Stimulated activated naive B cell treated with anti-CD40 and anti-IgM and Interleukin-4, amounts not matched to agents 10 μg/mL and 1 μg/mL and 100 μg/mL, for 72 hours (primary cell): Measurements from ENCODE around the gene JDP2.

Source experiments
- ATAC-seq, 2 donors: fragments of 150-1000 bp; cut with Tn5 transposase; replicated peaks; 2 replicates each; pipeline ENCODE4 v1.10.0; 2021; ENCODE audit warnings: moderate library complexity in 1 of 2
- DNase-seq: peaks from one replicate; pipeline ENCODE4 v3.0.0; 2021
- H3K27ac Mint-ChIP-seq: one replicate; pipeline ENCODE4 v1.8.0; 2022; ENCODE audit warnings: mild to moderate bottlenecking, mixed read lengths
- H3K27me3 Mint-ChIP-seq, 2 donors: one replicate each; pipeline ENCODE4 v1.8.0; 2022; ENCODE audit warnings: mixed read lengths in 2 of 2
- H3K36me3 Mint-ChIP-seq, 2 donors: one replicate each; pipeline ENCODE4 v1.8.0; 2022; ENCODE audit warnings: mixed read lengths in 2 of 2, mild to moderate bottlenecking in 1 of 2
- H3K4me1 Mint-ChIP-seq, 2 donors: one replicate each; pipeline ENCODE4 v1.8.0; 2022; ENCODE audit warnings: mixed read lengths in 2 of 2, mild to moderate bottlenecking in 1 of 2
- H3K4me3 Mint-ChIP-seq, 2 donors: one replicate each; pipeline ENCODE4 v1.8.0; 2022; ENCODE audit warnings: mild to moderate bottlenecking in 2 of 2, mixed read lengths in 2 of 2, moderate library complexity in 1 of 2
- H3K9me3 Mint-ChIP-seq, 2 donors: one replicate each; pipeline ENCODE4 v1.8.0; 2022; ENCODE audit warnings: mixed read lengths in 2 of 2, mild to moderate bottlenecking in 1 of 2

The JDP2 gene

DNA sequence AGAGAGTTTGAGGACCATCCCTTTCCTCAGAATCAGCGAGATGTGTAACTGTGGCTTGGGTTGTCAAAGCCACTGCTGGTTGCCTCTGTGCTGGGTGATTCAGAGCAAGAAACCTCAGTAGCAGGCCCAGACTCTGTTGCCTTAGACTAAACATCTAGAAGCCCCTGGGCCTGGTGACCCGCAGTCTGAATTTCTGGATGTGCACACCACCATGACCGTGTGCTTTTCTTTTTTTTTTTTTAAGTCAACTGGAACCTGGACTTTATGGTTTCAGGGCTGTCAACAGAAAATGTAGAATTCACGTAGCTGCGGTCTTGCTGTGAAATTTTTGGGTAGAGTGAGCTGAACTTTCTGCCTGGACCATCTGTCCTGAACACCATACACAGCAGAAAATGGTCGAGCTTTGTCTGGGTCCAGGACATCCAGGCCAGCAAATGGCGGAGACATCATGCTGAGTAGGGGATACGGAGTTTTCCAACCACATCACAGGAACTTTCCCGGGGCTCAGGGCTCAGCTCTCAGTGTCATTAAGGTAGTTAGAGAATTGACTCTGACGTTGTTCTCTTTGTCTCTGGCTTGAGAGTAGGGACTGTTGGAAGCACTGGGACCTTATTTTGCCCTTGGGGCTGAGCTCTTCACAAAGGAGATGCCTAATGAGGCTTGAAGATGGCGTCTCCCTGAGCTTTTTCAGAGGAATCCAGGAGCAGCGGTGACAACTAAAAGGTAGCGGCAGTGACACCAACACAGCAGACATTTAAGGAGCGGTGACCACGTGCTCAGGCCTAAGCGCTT is 71.5 kb downstream of the JDP2 start:
- Mint-ChIP-seq H3K9me3 (peaks cover 0 to 4% of the 10 kb centered on the region in 2 donors), H3K27me3 (no peaks in the 10 kb centered on the region), H3K27ac (peak overlapping the region; percentile 83), H3K4me1 (peaks cover 38 to 50% of the 10 kb centered on the region in 2 donors), H3K36me3 (peaks cover 5% of the 10 kb centered on the region in 2 donors), H3K4me3 (peak overlapping the region; percentile 30 to 63)
- DNase-seq: peak; percentile 65
- peak; percentile 82 to 86 for ATAC-seq

DNA sequence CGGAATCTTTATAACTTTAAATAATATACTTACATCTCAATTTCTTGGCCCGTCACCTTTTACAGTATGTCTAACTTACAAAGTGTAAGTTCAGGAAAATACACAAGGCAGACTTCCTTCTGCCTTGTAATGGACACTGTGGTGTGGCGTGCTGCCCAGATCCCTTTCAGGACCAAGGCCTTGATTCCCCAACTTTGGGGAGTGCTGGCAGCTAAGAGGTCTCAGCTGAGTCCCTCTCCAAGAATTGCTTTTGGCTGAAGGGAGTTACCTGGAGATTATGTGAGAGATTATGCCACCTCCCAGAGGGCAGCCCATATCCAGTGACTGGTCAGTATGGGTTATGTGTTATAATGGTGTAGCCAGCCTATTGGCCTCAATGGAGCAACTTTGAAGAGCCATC is 73.3 kb downstream of the JDP2 start:
- peaks cover 5% of the 10 kb centered on the region in 2 donors for H3K36me3 Mint-ChIP-seq
- H3K27me3 Mint-ChIP-seq: no peaks in the 10 kb centered on the region
- H3K27ac Mint-ChIP-seq: no peak overlapping the region
- H3K4me3 Mint-ChIP-seq: no peak overlapping the region
- H3K4me1 Mint-ChIP-seq: peaks cover 27 to 32% of the 10 kb centered on the region in 2 donors
- DNase-seq (no peak), ATAC-seq (no peak)
- peaks cover 0 to 2% of the 10 kb centered on the region in 2 donors for H3K9me3 Mint-ChIP-seq

DNA sequence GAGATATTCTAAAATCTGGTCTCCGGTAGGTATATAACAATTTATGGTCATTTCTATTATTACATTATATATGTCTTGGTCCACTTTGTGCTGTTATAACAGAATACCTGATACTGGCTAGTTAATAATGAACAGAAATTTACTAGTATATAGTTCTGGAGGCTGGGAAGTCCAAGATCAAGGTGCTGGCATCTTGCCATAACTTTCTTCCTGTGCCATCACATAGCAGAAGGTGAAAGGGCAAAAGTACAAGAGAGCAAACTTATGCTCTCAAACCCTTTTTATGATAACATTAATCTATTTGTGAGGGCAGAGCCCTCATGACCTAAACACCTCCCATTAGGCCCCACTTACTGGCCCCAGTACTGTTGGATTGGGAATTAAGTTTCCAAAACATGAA is 76.6 kb downstream of the JDP2 start:
- peaks cover 0 to 2% of the 10 kb centered on the region in 2 donors for H3K36me3 Mint-ChIP-seq
- DNase-seq: no peak
- H3K4me3 Mint-ChIP-seq: no peak overlapping the region
- no peak for ATAC-seq
- no peaks in the 10 kb centered on the region for H3K27me3 Mint-ChIP-seq
- H3K9me3 Mint-ChIP-seq: peaks cover 3 to 4% of the 10 kb centered on the region in 2 donors
- peaks cover 5 to 6% of the 10 kb centered on the region in 2 donors for H3K4me1 Mint-ChIP-seq
- H3K27ac Mint-ChIP-seq: no peak overlapping the region

DNA sequence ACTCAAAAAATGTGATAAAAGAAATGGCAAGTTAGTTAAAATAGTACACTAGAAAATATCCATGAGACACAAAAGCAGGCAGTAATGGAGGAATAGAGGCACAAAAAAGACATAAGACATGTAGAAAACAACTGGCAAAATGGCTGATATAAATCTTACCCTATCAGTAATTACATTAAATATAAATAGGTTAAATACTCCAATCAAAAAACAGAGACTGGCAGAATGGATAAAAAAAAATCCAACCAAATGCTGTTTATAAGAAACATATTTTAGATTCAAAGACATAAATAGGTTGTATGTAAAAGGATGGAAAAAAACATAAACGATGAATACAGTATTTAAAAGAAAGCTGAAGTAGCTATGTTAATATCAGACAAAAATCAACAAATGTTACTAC is 79.1 kb downstream of the JDP2 start:
- Mint-ChIP-seq H3K9me3 (peaks cover 8 to 9% of the 10 kb centered on the region in 2 donors), H3K4me1 (peaks cover 7 to 18% of the 10 kb centered on the region in 2 donors), H3K4me3 (no peak overlapping the region), H3K27ac (no peak overlapping the region), H3K36me3 (peaks cover 2% of the 10 kb centered on the region in 2 donors), H3K27me3 (no peaks in the 10 kb centered on the region)
- DNase-seq: no peak
- no peak for ATAC-seq

DNA sequence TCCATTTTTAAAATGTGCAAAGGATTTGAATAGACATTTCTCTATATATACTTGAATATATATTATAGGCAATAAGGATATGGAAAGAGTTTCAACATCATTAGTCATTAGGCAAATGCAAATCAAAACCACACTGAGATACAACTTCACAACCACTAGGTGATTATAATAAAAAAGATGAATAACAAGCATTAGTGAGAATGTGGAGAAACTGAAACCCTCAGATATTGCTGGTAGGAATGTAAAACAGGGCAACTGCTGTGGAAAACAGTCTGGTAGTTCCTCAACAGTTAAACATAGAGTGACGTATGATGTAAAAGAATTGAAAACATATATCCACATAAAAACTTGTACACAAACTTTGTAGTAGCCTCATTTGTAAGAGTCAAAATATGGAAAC is 82.7 kb downstream of the JDP2 start:
- DNase-seq (no peak), ATAC-seq (no peak)
- Mint-ChIP-seq H3K9me3 (peaks cover 11 to 14% of the 10 kb centered on the region in 2 donors), H3K27me3 (no peaks in the 10 kb centered on the region), H3K4me3 (no peak overlapping the region), H3K4me1 (peaks cover 22 to 47% of the 10 kb centered on the region in 2 donors), H3K36me3 (peaks cover 6 to 8% of the 10 kb centered on the region in 2 donors), H3K27ac (peak overlapping the region; percentile 72)

DNA sequence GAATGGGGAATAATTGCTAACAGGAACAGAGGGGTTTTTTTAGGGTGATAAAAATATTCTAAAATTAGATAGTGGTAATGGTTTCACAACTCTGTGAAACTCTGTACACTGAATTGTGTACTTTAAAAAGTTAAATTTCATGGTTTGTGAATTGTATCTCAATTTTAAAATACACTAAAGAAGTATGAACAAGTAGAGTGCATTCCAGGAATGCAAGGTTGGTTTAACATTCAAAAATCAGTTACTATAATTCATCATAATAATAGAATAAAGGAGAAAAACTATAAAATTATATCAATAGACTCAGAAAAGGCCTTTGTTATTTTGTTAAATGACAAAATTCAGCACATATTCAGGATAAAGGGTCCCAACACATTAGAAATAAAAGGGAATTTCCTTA is 83.4 kb downstream of the JDP2 start:
- ATAC-seq (no peak), DNase-seq (no peak)
- H3K27ac Mint-ChIP-seq: peak overlapping the region; percentile 72
- peaks cover 11 to 14% of the 10 kb centered on the region in 2 donors for H3K9me3 Mint-ChIP-seq
- H3K4me3 Mint-ChIP-seq: no peak overlapping the region
- H3K36me3 Mint-ChIP-seq: peaks cover 6 to 8% of the 10 kb centered on the region in 2 donors
- H3K27me3 Mint-ChIP-seq: no peaks in the 10 kb centered on the region
- peaks cover 28 to 54% of the 10 kb centered on the region in 2 donors for H3K4me1 Mint-ChIP-seq

DNA sequence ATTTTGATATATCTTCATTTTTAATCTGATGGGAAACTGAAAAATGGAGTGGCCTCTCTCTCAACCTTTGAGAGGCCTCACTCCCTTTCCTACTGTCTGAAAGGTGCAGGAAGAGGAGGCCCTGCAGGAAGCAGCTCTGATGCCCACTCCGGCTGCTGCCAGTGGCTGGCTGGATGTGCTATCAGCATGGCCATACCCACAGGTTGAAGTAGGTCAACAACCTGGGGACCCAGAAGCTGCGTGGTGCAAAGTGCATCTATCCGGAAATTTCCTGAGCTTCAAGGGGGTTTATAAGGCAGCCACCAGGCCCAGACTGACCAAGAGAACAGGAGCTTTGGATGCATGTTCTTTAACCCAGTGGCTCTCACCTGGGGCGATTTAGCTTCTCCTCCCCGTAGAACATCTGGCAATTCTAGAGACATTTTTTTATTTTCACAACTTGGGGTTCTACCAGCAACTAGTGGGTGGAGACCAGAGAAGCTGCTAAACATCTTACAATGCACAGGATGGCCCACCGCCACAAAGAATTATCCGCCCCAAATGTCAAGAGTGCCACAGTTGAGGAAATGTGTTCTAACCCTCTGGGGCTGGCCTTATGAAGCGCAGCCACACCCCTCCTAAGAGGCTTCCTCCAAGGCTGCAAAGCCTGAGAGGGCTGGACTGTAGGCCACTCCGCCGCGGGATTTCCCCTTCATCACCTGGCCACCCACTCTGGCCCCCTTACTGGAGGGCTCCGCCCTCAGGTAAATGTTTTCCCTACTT is 86.3 kb downstream of the JDP2 start:
- Mint-ChIP-seq H3K27me3 (no peaks in the 10 kb centered on the region), H3K4me1 (peaks cover 38 to 78% of the 10 kb centered on the region in 2 donors), H3K27ac (peak overlapping the region; percentile 99), H3K36me3 (peaks cover 8 to 19% of the 10 kb centered on the region in 2 donors), H3K4me3 (peak overlapping the region; percentile 41 to 80), H3K9me3 (peaks cover 8 to 10% of the 10 kb centered on the region in 2 donors)
- ATAC-seq (peak; percentile 52 to 56), DNase-seq (peak; percentile 74)

DNA sequence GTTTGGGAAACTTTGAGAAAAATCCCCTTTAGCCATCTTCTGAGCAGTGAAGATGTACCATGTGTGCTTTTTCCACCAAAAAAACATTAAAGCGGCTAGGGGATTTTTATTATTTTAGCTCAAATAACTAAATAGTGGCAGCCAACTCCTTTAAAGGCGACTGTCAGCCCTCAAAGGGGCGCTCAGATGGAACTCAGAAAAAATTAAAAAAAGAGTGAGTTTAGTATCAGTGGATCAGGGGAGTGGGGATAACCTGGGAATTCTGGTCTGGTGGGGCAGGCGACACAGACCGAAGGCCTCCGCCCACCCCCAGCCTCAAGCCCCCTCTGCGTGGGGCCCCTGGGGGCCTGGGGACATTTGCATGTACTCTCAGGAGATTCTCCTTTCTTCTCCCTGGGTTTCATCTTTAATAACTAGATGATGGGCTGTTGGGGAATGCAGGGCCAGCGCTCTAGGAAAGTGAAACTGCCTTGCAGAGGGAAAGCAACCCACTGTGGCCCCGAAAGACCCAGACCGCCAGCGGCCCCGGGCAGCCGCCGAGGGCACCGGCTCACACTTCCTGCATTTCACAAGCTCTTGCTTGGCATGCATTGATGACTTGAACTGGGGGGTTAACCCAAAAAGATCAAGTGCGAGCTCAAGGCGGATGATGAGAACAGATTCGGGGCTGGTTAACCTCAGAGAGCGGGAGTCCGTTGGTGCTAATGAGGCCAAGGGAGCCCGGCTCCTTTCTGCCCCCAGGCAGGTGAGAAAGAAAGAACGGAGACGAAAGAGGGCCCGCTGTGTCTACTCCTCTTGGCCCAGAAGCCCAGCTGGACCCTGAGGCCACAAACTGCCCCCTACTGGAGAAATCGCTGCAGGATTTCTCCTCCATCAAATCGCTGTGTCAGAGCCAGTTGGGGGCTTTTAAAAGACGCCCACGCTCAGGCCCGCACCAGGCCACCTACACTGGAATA is 87.1 kb downstream of the JDP2 start:
- DNase-seq: peak; percentile 88
- peak overlapping the region; percentile 74 to 80 for H3K4me3 Mint-ChIP-seq
- peak; percentile 72 to 73 for ATAC-seq
- H3K4me1 Mint-ChIP-seq: peaks cover 37 to 78% of the 10 kb centered on the region in 2 donors
- H3K27me3 Mint-ChIP-seq: no peaks in the 10 kb centered on the region
- H3K9me3 Mint-ChIP-seq: peaks cover 7% of the 10 kb centered on the region in 2 donors
- H3K36me3 Mint-ChIP-seq: peaks cover 8 to 21% of the 10 kb centered on the region in 2 donors
- H3K27ac Mint-ChIP-seq: peak overlapping the region; percentile 99

DNA sequence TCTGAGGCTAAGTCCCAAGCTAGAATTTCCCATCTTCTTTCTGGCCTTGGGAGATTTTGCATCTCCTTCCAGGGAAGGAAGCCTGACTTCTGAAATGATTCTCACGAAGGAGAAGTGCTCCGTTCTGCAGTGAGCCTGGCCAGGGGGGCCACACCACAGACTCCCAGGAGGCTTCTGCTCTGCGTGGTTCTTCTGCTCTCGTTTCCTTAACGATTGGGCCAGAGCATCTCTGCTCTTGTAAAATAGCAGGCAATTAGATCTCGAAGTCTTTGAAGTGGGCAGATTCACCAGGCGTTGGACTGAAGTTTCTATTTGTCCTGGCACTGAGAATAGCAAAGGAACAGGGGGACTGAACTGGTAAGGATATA is 87.8 kb downstream of the JDP2 start:
- Mint-ChIP-seq H3K9me3 (peaks cover 5 to 6% of the 10 kb centered on the region in 2 donors), H3K4me3 (peak overlapping the region; percentile 74 to 80), H3K4me1 (peaks cover 39 to 81% of the 10 kb centered on the region in 2 donors), H3K27ac (peak overlapping the region; percentile 99), H3K36me3 (peaks cover 8 to 25% of the 10 kb centered on the region in 2 donors), H3K27me3 (no peaks in the 10 kb centered on the region)
- ATAC-seq (peak; percentile 81 to 85), DNase-seq (peak; percentile 87)

DNA sequence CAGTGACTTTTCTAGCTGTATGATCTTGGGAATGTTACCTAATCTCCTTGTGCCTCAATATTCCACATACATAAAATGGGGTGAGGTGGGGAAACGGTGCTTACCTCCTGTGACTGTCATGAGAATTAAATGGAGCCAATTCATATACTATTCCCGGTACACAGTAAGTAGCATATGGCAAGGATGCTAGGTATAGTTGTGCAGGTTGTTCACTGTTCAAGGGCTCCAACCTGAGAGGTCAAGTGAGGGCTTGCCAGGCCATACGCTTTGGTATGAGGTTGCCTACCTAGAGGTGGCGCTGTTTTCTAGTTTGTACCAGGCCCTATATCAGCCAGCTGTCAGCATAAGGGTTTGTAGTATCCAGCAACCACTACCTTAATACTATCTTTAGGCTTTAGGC is 90.8 kb downstream of the JDP2 start:
- Mint-ChIP-seq H3K4me3 (peak overlapping the region in 1 of 2 donors; percentile 60), H3K27me3 (no peaks in the 10 kb centered on the region), H3K27ac (no peak overlapping the region), H3K9me3 (no peaks in the 10 kb centered on the region), H3K36me3 (peaks cover 13 to 37% of the 10 kb centered on the region in 2 donors), H3K4me1 (peaks cover 46 to 90% of the 10 kb centered on the region in 2 donors)
- ATAC-seq (no peak), DNase-seq (no peak)

DNA sequence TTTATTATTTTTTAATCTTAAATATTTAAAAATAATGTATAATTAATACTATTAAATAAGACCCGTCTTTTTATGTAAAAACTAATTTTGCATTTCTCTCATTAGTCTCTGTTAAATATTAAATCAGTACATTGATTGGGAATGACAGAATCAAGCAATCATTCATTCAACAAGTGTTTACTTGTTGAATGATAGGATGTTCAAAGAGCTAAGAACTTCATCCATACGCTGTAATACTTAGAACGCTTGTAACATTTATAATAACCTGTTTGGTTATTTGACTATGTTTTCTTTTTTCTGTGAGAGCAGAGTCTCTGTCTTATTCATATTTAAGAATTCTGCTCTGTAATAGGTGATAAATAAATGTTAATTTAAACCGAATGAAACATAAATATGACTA is 91.6 kb downstream of the JDP2 start:
- Mint-ChIP-seq H3K9me3 (no peaks in the 10 kb centered on the region), H3K4me1 (peaks cover 48 to 90% of the 10 kb centered on the region in 2 donors), H3K4me3 (no peak overlapping the region), H3K27ac (no peak overlapping the region), H3K27me3 (no peaks in the 10 kb centered on the region), H3K36me3 (peaks cover 21 to 43% of the 10 kb centered on the region in 2 donors)
- ATAC-seq (no peak), DNase-seq (no peak)

DNA sequence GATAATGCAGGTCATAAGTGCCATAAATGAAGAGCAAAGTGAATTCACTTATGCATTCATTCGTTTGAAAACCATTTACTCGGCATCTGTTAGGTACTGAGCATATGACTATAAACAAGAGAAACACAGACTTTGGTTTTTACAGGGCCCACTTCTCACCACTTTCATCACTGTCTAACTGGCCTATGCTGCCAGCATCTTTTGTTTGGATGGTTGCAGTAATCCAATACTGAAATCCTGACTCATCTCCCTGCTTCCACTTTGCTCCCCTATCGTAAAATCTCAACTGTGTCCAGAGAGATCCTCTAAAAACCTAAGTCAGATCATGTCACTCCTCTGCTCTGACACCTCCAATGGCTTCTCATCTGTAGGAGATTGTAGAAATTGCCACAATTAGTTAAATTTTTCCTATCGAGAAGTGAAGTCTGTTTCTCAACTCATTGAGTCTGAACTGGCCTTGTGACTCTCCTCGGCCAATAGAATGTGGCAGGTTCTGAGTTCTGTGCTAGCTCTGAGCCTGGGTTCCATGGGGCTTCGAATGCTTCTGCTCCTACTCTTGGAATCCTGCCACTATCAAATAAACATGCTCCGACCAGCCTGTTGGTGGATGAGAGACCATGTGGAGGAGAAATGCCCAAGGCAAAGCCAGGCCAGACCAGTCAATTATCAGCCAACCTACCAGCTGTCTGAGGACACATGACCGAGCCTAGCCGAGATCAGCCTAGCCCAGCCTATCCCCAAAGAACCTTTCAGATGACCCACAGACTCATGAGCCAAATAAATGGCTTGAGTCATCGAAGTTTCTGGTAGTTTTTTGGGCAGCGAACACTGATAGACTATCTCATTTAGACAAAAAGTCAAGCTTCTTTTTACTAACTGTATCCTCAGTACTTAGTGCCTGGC is 92.3 kb downstream of the JDP2 start:
- H3K4me3 Mint-ChIP-seq: peak overlapping the region in 1 of 2 donors; percentile 47
- DNase-seq: no peak
- H3K27me3 Mint-ChIP-seq: no peaks in the 10 kb centered on the region
- no peaks in the 10 kb centered on the region for H3K9me3 Mint-ChIP-seq
- ATAC-seq: no peak
- H3K27ac Mint-ChIP-seq: no peak overlapping the region
- H3K4me1 Mint-ChIP-seq: peaks cover 50 to 90% of the 10 kb centered on the region in 2 donors
- peaks cover 28 to 50% of the 10 kb centered on the region in 2 donors for H3K36me3 Mint-ChIP-seq

DNA sequence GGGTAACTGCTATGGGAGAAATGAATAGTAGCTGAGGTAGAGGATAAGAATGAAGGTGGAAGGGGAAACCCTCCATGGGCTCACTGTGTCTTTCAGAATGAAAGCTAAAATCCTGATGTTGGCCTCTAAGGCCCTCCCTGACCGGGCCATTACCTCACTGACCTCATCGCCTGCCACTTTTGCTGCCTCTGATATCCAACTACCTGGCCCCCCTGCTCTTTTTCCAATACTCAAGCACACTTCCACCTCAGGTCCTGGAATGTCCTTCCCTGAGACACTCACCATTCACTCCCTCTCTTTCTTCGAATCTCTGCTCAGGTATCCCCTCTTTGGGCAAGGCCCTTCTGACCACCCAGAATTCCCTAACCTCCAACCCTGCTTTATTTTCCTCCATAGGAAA is 93.0 kb downstream of the JDP2 start:
- no peak for DNase-seq
- Mint-ChIP-seq H3K27ac (peak overlapping the region; percentile 99), H3K4me1 (peaks cover 48 to 90% of the 10 kb centered on the region in 2 donors), H3K9me3 (no peaks in the 10 kb centered on the region), H3K36me3 (peaks cover 33 to 56% of the 10 kb centered on the region in 2 donors), H3K4me3 (peak overlapping the region; percentile 6 to 45), H3K27me3 (no peaks in the 10 kb centered on the region)
- no peak for ATAC-seq
